Measurements from ENCODE around the gene COX4I1. TPM values are rescaled to one million over a fixed set of nuclear protein-coding genes. Genes with fewer than 3 reads are reported as not detected.

The COX4I1 gene
- total RNA-seq, 2 experiments from 2014 or later: 563 to 568 TPM

- no peak overlapping the region for H3K27ac Mint-ChIP-seq
- CTCF ChIA-PET: no interaction called here
Observed at GRCh38 chr16:85774811-85775210, 24.7 kb upstream of the COX4I1 start.

GRCh38 chr16:85777583-85778310 lies 21.7 kb upstream of the COX4I1 start:
- H3K9me3 Mint-ChIP-seq: no peaks in the 10 kb centered on the region
- H3K27ac Mint-ChIP-seq: no peak overlapping the region
- intact Hi-C loops (cut with micrococcal nuclease): no loop called here
- CTCF ChIA-PET: no interaction called here
- DNase-seq: no peak
- peaks cover 18% of the 10 kb centered on the region for H3K36me3 Mint-ChIP-seq (ENCODE audit: low read depth)
- H3K27me3 Mint-ChIP-seq (ENCODE audit: low read depth): no peaks in the 10 kb centered on the region
- no peaks in the 10 kb centered on the region for H3K4me1 Mint-ChIP-seq (ENCODE audit: low read depth)
- H3K4me3 Mint-ChIP-seq: no peak overlapping the region

More at GRCh38 chr16:85774811-85775210, 24.7 kb upstream of the COX4I1 start:
- H3K4me3 Mint-ChIP-seq: no peak overlapping the region
- intact Hi-C loops (cut with micrococcal nuclease): no loop called here
- no peaks in the 10 kb centered on the region for H3K4me1 Mint-ChIP-seq (ENCODE audit: low read depth)
- peaks cover 14% of the 10 kb centered on the region for H3K36me3 Mint-ChIP-seq (ENCODE audit: low read depth)
- DNase-seq: no peak
- no peaks in the 10 kb centered on the region for H3K9me3 Mint-ChIP-seq
- H3K27me3 Mint-ChIP-seq (ENCODE audit: low read depth): no peaks in the 10 kb centered on the region

GRCh38 chr16:85778873-85779272 lies 20.6 kb upstream of the COX4I1 start:
- peaks cover 20% of the 10 kb centered on the region for H3K36me3 Mint-ChIP-seq (ENCODE audit: low read depth)

GRCh38 chr16:85780281-85780680 lies 19.2 kb upstream of the COX4I1 start:
- intact Hi-C loops (cut with micrococcal nuclease): no loop called here
- Mint-ChIP-seq H3K4me3 (no peak overlapping the region), H3K9me3 (no peaks in the 10 kb centered on the region), H3K27me3 (ENCODE audit: low read depth) (no peaks in the 10 kb centered on the region), H3K27ac (no peak overlapping the region), H3K36me3 (ENCODE audit: low read depth) (peaks cover 20% of the 10 kb centered on the region), H3K4me1 (ENCODE audit: low read depth) (no peaks in the 10 kb centered on the region)
- no peak for DNase-seq
- CTCF ChIA-PET: no interaction called here

More at GRCh38 chr16:85778873-85779272, 20.6 kb upstream of the COX4I1 start:
- H3K27ac Mint-ChIP-seq: no peak overlapping the region
- no peaks in the 10 kb centered on the region for H3K9me3 Mint-ChIP-seq
- H3K4me3 Mint-ChIP-seq: no peak overlapping the region
- no peaks in the 10 kb centered on the region for H3K4me1 Mint-ChIP-seq (ENCODE audit: low read depth)
- no peaks in the 10 kb centered on the region for H3K27me3 Mint-ChIP-seq (ENCODE audit: low read depth)
- intact Hi-C loops (cut with micrococcal nuclease): no loop called here
- no peak for DNase-seq
- CTCF ChIA-PET: no interaction called here

- no peaks in the 10 kb centered on the region for H3K9me3 Mint-ChIP-seq
- H3K27ac Mint-ChIP-seq: no peak overlapping the region
- no peak overlapping the region for H3K4me3 Mint-ChIP-seq
- intact Hi-C loops (cut with micrococcal nuclease): no loop called here
- no peak for DNase-seq
- H3K4me1 Mint-ChIP-seq (ENCODE audit: low read depth): no peaks in the 10 kb centered on the region
- H3K36me3 Mint-ChIP-seq (ENCODE audit: low read depth): peaks cover 20% of the 10 kb centered on the region
- CTCF ChIA-PET: no interaction called here
- no peaks in the 10 kb centered on the region for H3K27me3 Mint-ChIP-seq (ENCODE audit: low read depth)
Observed at GRCh38 chr16:85781156-85781555, 18.3 kb upstream of the COX4I1 start.

- Mint-ChIP-seq H3K4me3 (no peak overlapping the region), H3K4me1 (ENCODE audit: low read depth) (no peaks in the 10 kb centered on the region), H3K9me3 (no peaks in the 10 kb centered on the region), H3K27ac (no peak overlapping the region), H3K36me3 (ENCODE audit: low read depth) (peaks cover 21% of the 10 kb centered on the region), H3K27me3 (ENCODE audit: low read depth) (no peaks in the 10 kb centered on the region)
- intact Hi-C loops (cut with micrococcal nuclease): no loop called here
- CTCF ChIA-PET: no interaction called here
- no peak for DNase-seq
Observed at GRCh38 chr16:85781695-85782370, 17.7 kb upstream of the COX4I1 start.

GRCh38 chr16:85782451-85782850 lies 17.0 kb upstream of the COX4I1 start:
- Mint-ChIP-seq H3K4me1 (ENCODE audit: low read depth) (no peaks in the 10 kb centered on the region), H3K27me3 (ENCODE audit: low read depth) (no peaks in the 10 kb centered on the region), H3K9me3 (no peaks in the 10 kb centered on the region), H3K4me3 (no peak overlapping the region), H3K36me3 (ENCODE audit: low read depth) (peaks cover 21% of the 10 kb centered on the region), H3K27ac (no peak overlapping the region)
- intact Hi-C loops (cut with micrococcal nuclease): no loop called here
- no peak for DNase-seq
- CTCF ChIA-PET: no interaction called here

GRCh38 chr16:85783441-85783840 lies 16.1 kb upstream of the COX4I1 start:
- Mint-ChIP-seq H3K36me3 (ENCODE audit: low read depth) (peaks cover 16% of the 10 kb centered on the region), H3K4me1 (ENCODE audit: low read depth) (no peaks in the 10 kb centered on the region), H3K9me3 (no peaks in the 10 kb centered on the region), H3K4me3 (no peak overlapping the region), H3K27me3 (ENCODE audit: low read depth) (no peaks in the 10 kb centered on the region), H3K27ac (no peak overlapping the region)
- no peak for DNase-seq
- intact Hi-C loops (cut with micrococcal nuclease): no loop called here
- CTCF ChIA-PET: no interaction called here

- no peak for DNase-seq
- CTCF ChIA-PET: no interaction called here
- H3K4me1 Mint-ChIP-seq (ENCODE audit: low read depth): peaks cover 7% of the 10 kb centered on the region
- intact Hi-C loops (cut with micrococcal nuclease): no loop called here
- H3K27ac Mint-ChIP-seq: no peak overlapping the region
- peaks cover 23% of the 10 kb centered on the region for H3K36me3 Mint-ChIP-seq (ENCODE audit: low read depth)
- H3K27me3 Mint-ChIP-seq (ENCODE audit: low read depth): no peaks in the 10 kb centered on the region
- no peaks in the 10 kb centered on the region for H3K9me3 Mint-ChIP-seq
- no peak overlapping the region for H3K4me3 Mint-ChIP-seq
Observed at GRCh38 chr16:85784813-85785212, 14.7 kb upstream of the COX4I1 start.

- H3K27ac Mint-ChIP-seq: no peak overlapping the region
- CTCF ChIA-PET: no interaction called here
- no peaks in the 10 kb centered on the region for H3K27me3 Mint-ChIP-seq (ENCODE audit: low read depth)
- peaks cover 19% of the 10 kb centered on the region for H3K4me1 Mint-ChIP-seq (ENCODE audit: low read depth)
- H3K36me3 Mint-ChIP-seq (ENCODE audit: low read depth): peaks cover 20% of the 10 kb centered on the region
- intact Hi-C loops (cut with micrococcal nuclease): no loop called here
- H3K9me3 Mint-ChIP-seq: no peaks in the 10 kb centered on the region
- no peak overlapping the region for H3K4me3 Mint-ChIP-seq
- DNase-seq: no peak
Observed at GRCh38 chr16:85785927-85786326, 13.6 kb upstream of the COX4I1 start.

- no peak for DNase-seq
- no peak overlapping the region for H3K4me3 Mint-ChIP-seq
- CTCF ChIA-PET: interaction anchor here (0.7 to 1.0 kb wide), 2 partner anchors 20 to 31 kb away, joined by 3 to 4 read pairs; no protein-coding TSS in a partner anchor
- H3K27me3 Mint-ChIP-seq (ENCODE audit: low read depth): no peaks in the 10 kb centered on the region
- H3K9me3 Mint-ChIP-seq: peaks cover 2% of the 10 kb centered on the region
- H3K4me1 Mint-ChIP-seq (ENCODE audit: low read depth): peaks cover 31% of the 10 kb centered on the region
- H3K36me3 Mint-ChIP-seq (ENCODE audit: low read depth): peaks cover 40% of the 10 kb centered on the region
- H3K27ac Mint-ChIP-seq: no peak overlapping the region
- intact Hi-C loops (cut with micrococcal nuclease): no loop called here
Observed at GRCh38 chr16:85788819-85789218, 10.7 kb upstream of the COX4I1 start.

- H3K4me3 Mint-ChIP-seq: no peak overlapping the region
- peaks cover 2% of the 10 kb centered on the region for H3K9me3 Mint-ChIP-seq
- no peaks in the 10 kb centered on the region for H3K27me3 Mint-ChIP-seq (ENCODE audit: low read depth)
- peaks cover 34% of the 10 kb centered on the region for H3K4me1 Mint-ChIP-seq (ENCODE audit: low read depth)
- DNase-seq: no peak
- H3K27ac Mint-ChIP-seq: no peak overlapping the region
- CTCF ChIA-PET: interaction anchor here (0.6 to 1.0 kb wide), 2 partner anchors 30 to 1727 kb away, joined by 3 read pairs; no protein-coding TSS in a partner anchor
- H3K36me3 Mint-ChIP-seq (ENCODE audit: low read depth): peaks cover 41% of the 10 kb centered on the region
- intact Hi-C loops (cut with micrococcal nuclease): no loop called here
Observed at GRCh38 chr16:85789773-85790172, 9.7 kb upstream of the COX4I1 start.
